C4-2B (cell line): ENCODE results near the gene PPM1E.

ENCODE experiments used
- H3K27ac ChIP-seq: fragments of 450-650 bp; 2 replicates; pipeline ENCODE4 v1.5.1; 2017
- CTCF ChIP-seq: fragments of 450-650 bp; conservative IDR thresholded peaks from 2 replicates; pipeline ENCODE4 v1.5.1; 2017; ENCODE audit warnings: mild to moderate bottlenecking
- ZFX ChIP-seq: fragments of 450-650 bp; IDR thresholded peaks from 2 replicates; pipeline ENCODE4 v1.6.1; 2017

PPM1E gene

DNA sequence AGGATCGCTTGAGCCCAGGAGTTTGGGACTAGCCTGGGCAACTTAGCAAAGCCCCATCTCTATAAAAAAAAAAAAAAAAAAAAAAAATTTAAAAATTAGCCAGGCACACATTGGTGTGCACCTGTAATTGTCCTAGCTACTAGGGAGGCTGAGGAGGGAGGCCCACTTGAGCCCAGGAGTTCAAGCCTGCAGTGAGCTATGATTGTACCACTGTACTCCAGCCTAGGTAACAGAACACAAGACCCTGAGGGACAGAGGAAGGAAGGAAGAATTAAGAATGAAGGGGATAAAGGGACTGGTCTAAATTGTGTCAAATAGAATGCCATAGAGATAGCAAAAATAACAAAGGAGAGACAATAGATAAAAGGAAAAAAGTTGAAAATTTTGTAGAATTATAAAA is 248.2 kb downstream of the PPM1E start:
- no peak overlapping the region for H3K27ac ChIP-seq
- TF ChIP-seq ZFX (no peak), CTCF (no peak)

- no peak overlapping the region for H3K27ac ChIP-seq
- peak; percentile 95 for TF ChIP-seq CTCF
- no peak for TF ChIP-seq ZFX
Observed at GRCh38 chr17:59004338-59005111, 248.9 kb downstream of the PPM1E start.

DNA sequence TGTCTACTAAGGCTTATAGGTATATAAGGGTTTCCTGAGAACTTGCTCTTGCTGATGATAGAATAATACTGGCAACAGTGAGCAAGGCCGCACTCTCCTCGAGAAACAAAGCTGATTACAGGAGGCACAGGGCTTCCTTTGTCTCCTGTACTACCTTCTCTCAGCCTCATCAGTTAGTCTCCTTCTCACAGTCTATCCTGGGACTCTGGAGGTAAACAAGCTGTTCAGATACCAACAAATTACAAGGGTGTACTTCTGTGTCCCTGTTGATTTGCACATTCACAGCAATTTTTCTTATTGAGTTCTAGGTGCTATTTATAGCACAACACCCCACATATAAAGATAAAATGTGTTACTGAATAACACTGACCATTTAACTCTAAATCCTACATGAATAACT is 252.3 kb downstream of the PPM1E start:
- no peak for TF ChIP-seq CTCF
- no peak for TF ChIP-seq ZFX
- H3K27ac ChIP-seq = no peak overlapping the region

DNA sequence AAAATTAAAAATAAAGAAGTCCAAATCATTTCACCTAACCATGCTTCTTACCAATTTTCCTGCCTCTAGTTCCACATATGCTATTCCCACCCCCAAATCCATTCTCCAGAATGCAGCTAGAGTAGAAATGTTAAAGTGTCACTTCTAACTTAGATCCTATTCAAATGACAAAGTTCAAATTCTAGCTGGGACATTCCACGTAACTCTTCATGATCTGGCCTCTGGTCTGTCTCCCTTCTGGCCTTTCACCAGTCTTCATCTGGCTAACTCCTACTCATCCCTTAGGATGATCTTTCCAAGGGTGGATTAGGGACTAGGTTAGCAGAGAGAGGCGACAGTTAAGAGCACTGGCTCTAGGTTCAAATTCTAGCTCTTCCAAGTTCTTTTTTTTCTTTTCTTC is 253.1 kb downstream of the PPM1E start:
- TF ChIP-seq ZFX (no peak), CTCF (no peak)
- H3K27ac ChIP-seq = no peak overlapping the region

DNA sequence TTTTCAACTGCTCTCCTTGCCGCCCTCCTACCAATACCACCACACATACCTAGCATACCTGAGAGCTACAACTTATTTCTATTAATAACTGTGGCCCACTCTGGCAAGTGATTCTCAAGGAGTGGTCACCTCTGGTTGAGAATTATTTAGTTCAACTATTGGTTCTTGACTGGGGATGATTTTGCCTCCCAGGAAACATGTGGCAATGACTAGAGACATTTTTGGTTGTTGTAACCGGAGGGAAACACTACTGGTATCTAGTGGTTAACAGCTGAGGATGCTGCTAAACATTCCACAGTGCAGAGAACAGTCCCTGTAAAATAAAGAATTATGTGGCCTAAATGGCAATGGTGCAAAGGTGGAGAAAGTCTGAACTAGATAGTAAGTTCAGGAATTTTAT is 254.4 kb downstream of the PPM1E start:
- TF ChIP-seq CTCF (no peak), ZFX (no peak)
- no peak overlapping the region for H3K27ac ChIP-seq

DNA sequence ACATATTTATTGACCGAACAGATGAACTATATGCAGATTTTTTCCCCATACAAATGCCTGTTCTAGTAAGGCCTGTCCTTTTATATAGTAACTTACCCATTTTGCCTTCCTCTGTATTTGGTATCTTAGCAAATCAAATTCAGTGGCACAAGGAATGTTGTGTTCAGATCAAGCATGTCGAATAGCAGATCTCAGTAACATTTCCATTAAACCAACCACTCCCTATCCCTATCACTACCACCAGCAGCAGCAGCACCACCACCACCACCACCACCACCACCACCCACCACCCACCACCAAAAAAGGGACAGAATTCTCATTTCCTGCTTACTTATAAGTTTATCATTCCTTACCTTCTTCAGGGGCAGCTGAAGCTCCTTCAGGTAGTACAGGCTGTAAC is 256.3 kb downstream of the PPM1E start:
- TF ChIP-seq ZFX = no peak
- TF ChIP-seq CTCF = no peak
- H3K27ac ChIP-seq = no peak overlapping the region

- TF ChIP-seq ZFX (no peak), CTCF (no peak)
- no peak overlapping the region for H3K27ac ChIP-seq
Observed at GRCh38 chr17:59018019-59018418, 262.4 kb downstream of the PPM1E start.
